Thyroid gland (tissue), 4 donors: ENCODE results near the gene GFER.

Source experiments
- POLR2A ChIP-seq, 2 donors: fragments of 450-650 bp; IDR thresholded peaks; one replicate each; pipeline ENCODE4 v1.6.1; 2017; ENCODE audit warnings: antibody characterized with exemption in 2 of 2, mild to moderate bottlenecking in 2 of 2, moderate library complexity in 1 of 2
- TF ChIP-seq, protein P1 (sequence below), 6 experiments: fragments of 200-600 bp in 3 of 6; fragments of 450-650 bp in 3 of 6; sonication (generic) in 3 of 6; IDR thresholded peaks; one replicate each; pipeline ENCODE4 v1.5.1; 2016 to 2019; ENCODE audit warnings: antibody characterized with exemption in 6 of 6, mild to moderate bottlenecking in 2 of 6, inconsistent platforms in 1 of 6, moderate library complexity in 1 of 6

DNA sequence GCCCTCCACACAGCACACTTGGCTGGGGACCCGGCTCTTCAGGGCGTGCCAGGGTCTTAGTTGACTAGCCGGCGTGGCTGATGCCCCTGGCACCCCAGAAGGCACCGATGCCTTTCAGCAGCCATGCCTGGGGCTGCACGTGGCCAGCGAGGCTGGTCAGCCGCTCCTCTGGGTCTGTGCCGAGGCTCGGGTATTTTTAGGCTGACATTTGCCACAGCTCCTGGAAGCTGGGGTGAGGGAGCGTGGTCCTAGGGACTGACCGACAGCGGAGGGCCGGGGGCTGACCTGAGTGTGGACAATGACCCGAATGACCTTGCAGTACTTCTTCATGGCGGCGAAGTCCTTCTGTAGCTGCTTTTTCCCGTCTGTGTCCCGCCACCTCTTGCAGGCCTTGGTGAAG lies 33.4 kb upstream of the GFER start:
- TF ChIP-seq, protein P1, sequence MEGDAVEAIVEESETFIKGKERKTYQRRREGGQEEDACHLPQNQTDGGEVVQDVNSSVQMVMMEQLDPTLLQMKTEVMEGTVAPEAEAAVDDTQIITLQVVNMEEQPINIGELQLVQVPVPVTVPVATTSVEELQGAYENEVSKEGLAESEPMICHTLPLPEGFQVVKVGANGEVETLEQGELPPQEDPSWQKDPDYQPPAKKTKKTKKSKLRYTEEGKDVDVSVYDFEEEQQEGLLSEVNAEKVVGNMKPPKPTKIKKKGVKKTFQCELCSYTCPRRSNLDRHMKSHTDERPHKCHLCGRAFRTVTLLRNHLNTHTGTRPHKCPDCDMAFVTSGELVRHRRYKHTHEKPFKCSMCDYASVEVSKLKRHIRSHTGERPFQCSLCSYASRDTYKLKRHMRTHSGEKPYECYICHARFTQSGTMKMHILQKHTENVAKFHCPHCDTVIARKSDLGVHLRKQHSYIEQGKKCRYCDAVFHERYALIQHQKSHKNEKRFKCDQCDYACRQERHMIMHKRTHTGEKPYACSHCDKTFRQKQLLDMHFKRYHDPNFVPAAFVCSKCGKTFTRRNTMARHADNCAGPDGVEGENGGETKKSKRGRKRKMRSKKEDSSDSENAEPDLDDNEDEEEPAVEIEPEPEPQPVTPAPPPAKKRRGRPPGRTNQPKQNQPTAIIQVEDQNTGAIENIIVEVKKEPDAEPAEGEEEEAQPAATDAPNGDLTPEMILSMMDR (IDR thresholded peaks at IDR 0.05) = no peak
- no peak for TF ChIP-seq POLR2A (IDR thresholded peaks at IDR 0.05)
